Stimulated activated CD8-positive, alpha-beta memory T cell treated with anti-CD3 and anti-CD28 coated beads, Interleukin-12 subunit alpha, Interleukin-12 subunit beta, amount 100 ng/mL, for 4 hours (primary cell): Measurements from ENCODE around the gene DNAJC4.
"Not testable (repeated sequence)": the region's sequence is repeated elsewhere in the genome, so short reads cannot be mapped to it uniquely, and the experiment has no call there.

Source experiments
- DNase-seq: peaks from one replicate; pipeline ENCODE4 v3.0.0-alpha.2; 2020; ENCODE audit warnings: low read depth

DNAJC4 gene

GRCh38 chr11:64245797-64246620 lies 15.7 kb downstream of the DNAJC4 start:
- DNase-seq, result peak; percentile 74

GRCh38 chr11:64246621-64246870 lies 16.2 kb downstream of the DNAJC4 start:
- DNase-seq, result not testable (repeated sequence)

- DNase-seq, result peak; percentile 67
Observed at GRCh38 chr11:64246871-64247728, 16.8 kb downstream of the DNAJC4 start, which contains the start of gene PPP1R14B. Gene PPP1R14B (minus strand): TSS chr11:64246943. CDS start chr11:64246673, 270 bp downstream.

- DNase-seq, result no peak
Observed at GRCh38 chr11:64247729-64248531, 17.6 kb downstream of the DNAJC4 start.

GRCh38 chr11:64248578-64248977 lies 18.2 kb downstream of the DNAJC4 start:
- DNase-seq, result no peak

- no peak for DNase-seq
Observed at GRCh38 chr11:64249038-64249437, 18.7 kb downstream of the DNAJC4 start.

GRCh38 chr11:64249563-64250414 lies 19.4 kb downstream of the DNAJC4 start:
- no peak for DNase-seq

- DNase-seq, result no peak
Observed at GRCh38 chr11:64250415-64251015, 20.2 kb downstream of the DNAJC4 start.

GRCh38 chr11:64251016-64251752 lies 20.8 kb downstream of the DNAJC4 start, which contains the start of gene PLCB3:
Gene PLCB3 (plus strand): TSS chr11:64251530. CDS start chr11:64251650, 120 bp downstream.
- peak; percentile 55 for DNase-seq

GRCh38 chr11:64251753-64252002 lies 21.3 kb downstream of the DNAJC4 start:
- no peak for DNase-seq

- no peak for DNase-seq
Observed at GRCh38 chr11:64252003-64252872, 21.9 kb downstream of the DNAJC4 start.

GRCh38 chr11:64253043-64253442 lies 22.7 kb downstream of the DNAJC4 start:
- DNase-seq, result no peak

- DNase-seq, result no peak
Observed at GRCh38 chr11:64253481-64253880, 23.1 kb downstream of the DNAJC4 start.

GRCh38 chr11:64254326-64254725 lies 24.0 kb downstream of the DNAJC4 start:
- DNase-seq, result no peak

GRCh38 chr11:64255135-64256128 lies 25.1 kb downstream of the DNAJC4 start:
- DNase-seq, result no peak

GRCh38 chr11:64256300-64256699 lies 26.0 kb downstream of the DNAJC4 start:
- no peak for DNase-seq

- DNase-seq, result no peak
Observed at GRCh38 chr11:64258356-64258755, 28.0 kb downstream of the DNAJC4 start.

GRCh38 chr11:64258946-64259532 lies 28.7 kb downstream of the DNAJC4 start:
- no peak for DNase-seq
